ENCODE measurements around the gene SAMD4A.

GRCh38 chr14:54730156-54730961, 163.4 kb downstream of the SAMD4A start:
- TF ChIP-seq CTCF (conservative IDR thresholded peaks at IDR 0.05) (no peak), EZH2 (IDR thresholded peaks at IDR 0.05; ENCODE audit: low read depth) (no peak)

Measured in PC-9 (cell line).